OCI-LY3 (cell line): ENCODE measurements around the gene PFAS.

Source experiments
- CTCF ChIP-seq: fragments of 200-600, 300-600 bp; sonication (generic); IDR thresholded peaks from 2 replicates; pipeline ENCODE4 v1.5.1; 2014; ENCODE audit warnings: antibody characterized with exemption, low read length, low read depth
- EZH2phosphoT487 ChIP-seq: fragments of 200-600 bp; shearing (Covaris generic); IDR thresholded peaks from 2 replicates; pipeline ENCODE4 v1.6.1; 2018; ENCODE audit warnings: antibody characterized with exemption, mixed run types, low read depth

GRCh38 chr17:8284126-8284525 lies 35.0 kb downstream of the PFAS start:
- TF ChIP-seq CTCF (no peak), EZH2phosphoT487 (no peak)
